Sigmoid colon (tissue), 7 donors: ENCODE data around the gene MYRF. TPM values are rescaled to one million over a fixed set of nuclear protein-coding genes. Genes with fewer than 3 reads are reported as not detected.

Experiments used
- DNase-seq: peaks from one replicate; pipeline ENCODE4 v3.0.0-alpha.2; 2019
- H3K27ac ChIP-seq, 4 donors: fragments of 200-600 bp; sonication (generic); one replicate each; pipeline ENCODE4 v1.5.1; 2016 to 2019; ENCODE audit warnings: mild to moderate bottlenecking in 1 of 4
- H3K27me3 ChIP-seq, 3 donors: fragments of 200-600 bp; sonication (generic); one replicate each; pipeline ENCODE4 v1.5.1; 2019; ENCODE audit warnings: mild to moderate bottlenecking in 1 of 3
- H3K36me3 ChIP-seq, 4 donors: fragments of 200-600 bp; sonication (generic); one replicate each; pipeline ENCODE4 v1.5.1; 2016 to 2019
- H3K4me1 ChIP-seq, 4 donors: fragments of 200-600 bp; sonication (generic); one replicate each; pipeline ENCODE4 v1.5.1; 2017 to 2019
- H3K4me3 ChIP-seq, 4 donors: fragments of 200-600 bp; sonication (generic); one replicate each; pipeline ENCODE4 v1.5.1; 2017 to 2019; ENCODE audit warnings: mild to moderate bottlenecking in 2 of 4, moderate library complexity in 1 of 4
- H3K9me3 ChIP-seq, 4 donors: fragments of 200-600 bp in 3 of 4; sonication (generic) in 3 of 4; one replicate each; pipeline versions ENCODE4 v1.5.1 to v1.6.1; 2013 to 2019
- EP300 ChIP-seq, 4 donors: sonication (generic); formaldehyde crosslinking; IDR thresholded peaks; one replicate each; pipeline ENCODE4 v1.6.1; 2017; ENCODE audit warnings: antibody characterized with exemption in 4 of 4
- POLR2A ChIP-seq, 2 donors: fragments of 450-650 bp; IDR thresholded peaks; one replicate each; pipeline ENCODE4 v1.6.1; 2016; ENCODE audit warnings: antibody characterized with exemption in 2 of 2, mild to moderate bottlenecking in 2 of 2, moderate library complexity in 2 of 2
- POLR2AphosphoS5 ChIP-seq, 4 donors: sonication (generic); formaldehyde crosslinking; IDR thresholded peaks; one replicate each; pipeline ENCODE4 v1.6.1; 2017; ENCODE audit warnings: antibody characterized with exemption in 4 of 4
- WGBS, 2 donors: extraction: QIAGEN DNeasy Blood & Tissue Kit; methylation state at CpG; one replicate each; pipeline ENCODE4 v1.1.7; 2013; 5-methylcytosine and 5-hydroxymethylcytosine counted together
- intact Hi-C: fragments of 100-400 bp; cut with DNase I; formaldehyde crosslinking; loops from one replicate; pipeline ENCODE4 v1.15.1; 2023
- polyA plus RNA-seq, 3 donors: library from polyadenylated mRNA; stranded (reverse); fragments of 200-250 nt; gene quantifications; one replicate each; pipeline ENCODE4 v1.2.3, GENCODE V29; 2013
- total RNA-seq, 4 donors: library from RNA; depleted of rRNA; stranded (reverse); fragments of >200 nt; gene quantifications; one replicate each; pipeline ENCODE4 v1.1.0, GENCODE V29; 2016
- TF ChIP-seq, protein P1 (sequence below), 4 experiments: fragments of 450-650 bp in 3 of 4; fragments of 200-600 bp in 1 of 4; IDR thresholded peaks; one replicate each; pipeline ENCODE4 v1.5.1; 2016 to 2019; ENCODE audit warnings: antibody characterized with exemption in 4 of 4, mild to moderate bottlenecking in 3 of 4, moderate library complexity in 2 of 4
- donor health status: healthy with polysubstance abuse.
- donor health status: Bipolar disorder and iron deficiency.
- donor health status: healthy.

MYRF gene
- total and polyA plus RNA-seq, 7 donors = under 0.01 to 6.4 (median 0.66) TPM

DNA sequence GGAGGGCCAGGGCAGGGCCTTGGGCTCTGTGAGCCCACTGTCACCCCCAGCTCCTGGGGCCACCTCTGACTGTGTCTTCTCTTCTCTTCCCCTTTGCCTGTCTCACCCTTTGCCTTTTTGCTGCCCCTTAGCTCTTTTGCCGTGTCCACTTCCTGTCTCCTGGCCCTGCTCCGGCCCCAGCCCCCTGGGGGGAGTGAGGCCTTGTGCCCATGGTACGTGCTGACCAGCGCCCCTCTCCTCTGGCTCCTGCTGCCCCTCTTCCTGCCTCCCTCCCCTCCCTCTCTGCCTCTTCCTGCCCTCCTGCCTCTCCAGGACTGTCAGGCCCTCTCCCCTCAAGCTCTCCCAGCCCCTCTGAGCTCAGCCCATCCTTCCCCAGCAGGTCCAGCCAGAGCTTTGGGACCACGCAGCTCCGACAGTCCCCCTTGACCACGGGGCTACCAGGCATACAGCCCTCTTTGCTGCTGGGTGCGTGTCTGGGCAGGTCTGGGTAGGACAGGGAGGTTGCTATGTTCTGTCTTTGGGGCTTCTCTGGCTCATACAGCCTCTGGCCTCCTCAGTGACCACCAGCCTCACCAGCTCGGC, 28.2 kb downstream of the MYRF start:
- TF ChIP-seq, protein P1, sequence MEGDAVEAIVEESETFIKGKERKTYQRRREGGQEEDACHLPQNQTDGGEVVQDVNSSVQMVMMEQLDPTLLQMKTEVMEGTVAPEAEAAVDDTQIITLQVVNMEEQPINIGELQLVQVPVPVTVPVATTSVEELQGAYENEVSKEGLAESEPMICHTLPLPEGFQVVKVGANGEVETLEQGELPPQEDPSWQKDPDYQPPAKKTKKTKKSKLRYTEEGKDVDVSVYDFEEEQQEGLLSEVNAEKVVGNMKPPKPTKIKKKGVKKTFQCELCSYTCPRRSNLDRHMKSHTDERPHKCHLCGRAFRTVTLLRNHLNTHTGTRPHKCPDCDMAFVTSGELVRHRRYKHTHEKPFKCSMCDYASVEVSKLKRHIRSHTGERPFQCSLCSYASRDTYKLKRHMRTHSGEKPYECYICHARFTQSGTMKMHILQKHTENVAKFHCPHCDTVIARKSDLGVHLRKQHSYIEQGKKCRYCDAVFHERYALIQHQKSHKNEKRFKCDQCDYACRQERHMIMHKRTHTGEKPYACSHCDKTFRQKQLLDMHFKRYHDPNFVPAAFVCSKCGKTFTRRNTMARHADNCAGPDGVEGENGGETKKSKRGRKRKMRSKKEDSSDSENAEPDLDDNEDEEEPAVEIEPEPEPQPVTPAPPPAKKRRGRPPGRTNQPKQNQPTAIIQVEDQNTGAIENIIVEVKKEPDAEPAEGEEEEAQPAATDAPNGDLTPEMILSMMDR (IDR thresholded peaks at IDR 0.05) = no peak
- no peak for TF ChIP-seq POLR2AphosphoS5 (IDR thresholded peaks at IDR 0.05)
- TF ChIP-seq POLR2A (IDR thresholded peaks at IDR 0.05) = no peak
- TF ChIP-seq EP300 (IDR thresholded peaks at IDR 0.05) = no peak
- peaks cover 0 to 9% (median 0%) of the 10 kb centered on the region in 3 donors for H3K27me3 ChIP-seq
- H3K27ac ChIP-seq = no peak overlapping the region
- H3K4me3 ChIP-seq = no peak overlapping the region
- intact Hi-C loops = no loop called here
- no peak for DNase-seq
- 87% methylated on average over 9 of the region's 9 CpGs for WGBS, 2 donors
- peaks cover 0 to 11% (median 9%) of the 10 kb centered on the region in 4 donors for H3K4me1 ChIP-seq
- peaks cover 0 to 24% (median 10%) of the 10 kb centered on the region in 4 donors for H3K36me3 ChIP-seq
- no peaks in the 10 kb centered on the region for H3K9me3 ChIP-seq

DNA sequence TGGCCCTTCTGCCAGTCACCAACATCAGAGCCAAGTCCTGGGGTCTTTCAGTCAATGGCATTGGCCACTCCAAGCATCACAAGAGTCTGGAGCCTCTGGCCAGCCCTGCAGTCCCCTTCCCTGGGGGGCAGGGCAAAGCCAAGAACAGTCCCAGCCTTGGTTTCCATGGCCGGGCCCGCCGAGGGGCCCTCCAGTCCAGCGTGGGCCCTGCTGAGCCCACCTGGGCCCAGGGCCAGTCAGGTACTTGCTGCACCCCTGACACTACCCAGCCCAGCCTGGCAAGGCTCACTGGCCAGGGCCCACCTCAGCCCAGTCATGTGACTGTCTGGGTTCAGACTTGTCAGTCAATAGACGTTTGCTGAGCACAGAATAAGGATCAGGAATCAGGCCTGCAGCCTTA, 29.1 kb downstream of the MYRF start:
- WGBS, 2 donors = 85 to 87% methylated on average over 5 of the region's 5 CpGs
- DNase-seq = no peak
- Histone ChIP-seq H3K9me3 (no peaks in the 10 kb centered on the region), H3K27me3 (peaks cover 0 to 9% (median 0%) of the 10 kb centered on the region in 3 donors), H3K4me1 (peaks cover 0 to 11% (median 9%) of the 10 kb centered on the region in 4 donors), H3K36me3 (peaks cover under 1 to 33% (median 16%) of the 10 kb centered on the region in 4 donors), H3K27ac (no peak overlapping the region), H3K4me3 (no peak overlapping the region)
- TF ChIP-seq, protein P1 (IDR thresholded peaks at IDR 0.05) = no peak
- TF ChIP-seq EP300 (IDR thresholded peaks at IDR 0.05) = no peak
- no peak for TF ChIP-seq POLR2A (IDR thresholded peaks at IDR 0.05)
- TF ChIP-seq POLR2AphosphoS5 (IDR thresholded peaks at IDR 0.05) = no peak
- intact Hi-C loops = no loop called here

DNA sequence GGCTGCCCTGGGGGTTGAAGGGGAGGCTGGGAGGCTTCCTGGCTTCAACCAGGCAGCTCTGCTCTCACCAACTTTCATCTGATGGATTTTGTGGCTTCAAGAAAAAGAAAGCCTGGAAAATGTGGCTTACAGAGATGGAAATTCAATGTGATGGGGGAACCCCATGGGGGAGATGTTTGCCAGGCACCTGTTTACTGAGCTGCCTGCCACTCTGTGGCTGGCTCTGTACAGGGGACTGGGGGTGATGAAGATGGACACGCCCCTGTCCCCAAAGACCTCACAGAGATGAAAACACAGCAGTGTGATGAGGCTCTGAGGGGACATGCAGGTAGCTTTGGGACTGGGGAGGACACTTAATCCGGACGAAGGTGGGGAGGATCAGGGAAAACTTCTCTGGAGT, 29.9 kb downstream of the MYRF start:
- WGBS, 2 donors = 92 to 94% methylated on average over 3 of the region's 3 CpGs
- intact Hi-C loops = no loop called here
- H3K36me3 ChIP-seq = peaks cover 7 to 40% (median 22%) of the 10 kb centered on the region in 4 donors

DNA sequence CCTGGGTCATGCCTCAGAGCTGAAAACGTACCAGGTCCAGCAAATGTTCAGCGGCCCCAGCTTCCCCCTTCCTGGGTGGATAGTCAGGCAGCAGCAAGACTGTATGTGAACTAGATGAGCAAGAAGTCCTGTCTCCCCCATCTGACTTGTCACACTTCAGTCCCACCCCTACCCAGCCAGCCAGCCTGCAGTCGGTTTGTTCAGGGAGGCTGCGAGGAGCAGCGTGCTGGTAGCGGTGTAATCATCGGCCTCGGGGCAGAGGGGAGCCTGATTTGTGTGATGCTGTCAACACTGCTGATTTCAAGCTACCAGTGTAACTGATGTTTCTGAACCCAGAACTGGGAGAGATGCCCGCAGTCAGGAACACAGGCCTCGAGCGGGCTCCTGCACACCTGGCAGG, 30.4 kb downstream of the MYRF start:
- Histone ChIP-seq H3K4me1 (peaks cover 0 to under 1% (median 0%) of the 10 kb centered on the region in 4 donors), H3K4me3 (no peak overlapping the region), H3K27me3 (no peaks in the 10 kb centered on the region), H3K9me3 (no peaks in the 10 kb centered on the region), H3K27ac (no peak overlapping the region), H3K36me3 (peaks cover 12 to 46% (median 27%) of the 10 kb centered on the region in 4 donors)
- TF ChIP-seq EP300 (IDR thresholded peaks at IDR 0.05) (no peak), POLR2A (IDR thresholded peaks at IDR 0.05) (no peak), POLR2AphosphoS5 (IDR thresholded peaks at IDR 0.05) (no peak)
- TF ChIP-seq, protein P1 (IDR thresholded peaks at IDR 0.05) = no peak
- 90 to 92% methylated on average over 11 of the region's 11 CpGs for WGBS, 2 donors
- DNase-seq = no peak
- intact Hi-C loops = no loop called here

More for the DNA sequence above, 29.9 kb downstream of the MYRF start:
- no peaks in the 10 kb centered on the region for H3K9me3 ChIP-seq
- TF ChIP-seq EP300 (IDR thresholded peaks at IDR 0.05) (no peak), POLR2AphosphoS5 (IDR thresholded peaks at IDR 0.05) (no peak), POLR2A (IDR thresholded peaks at IDR 0.05) (no peak)
- TF ChIP-seq, protein P1 (IDR thresholded peaks at IDR 0.05) = no peak
- no peak overlapping the region for H3K4me3 ChIP-seq
- H3K4me1 ChIP-seq = peaks cover 0 to 6% (median 5%) of the 10 kb centered on the region in 4 donors
- no peak overlapping the region for H3K27ac ChIP-seq
- no peak for DNase-seq
- H3K27me3 ChIP-seq = peaks cover 0 to 4% (median 0%) of the 10 kb centered on the region in 3 donors
